K562 (cell line): Measurements from ENCODE around the gene MAN2B1. TPM values are rescaled to one million over a fixed set of nuclear protein-coding genes. Genes with fewer than 3 reads are reported as not detected.

Experiments used
- CHCHD3 ChIP-seq: fragments of 250-450 bp; sonication (Bioruptor Pico); IDR thresholded peaks from 2 replicates; pipeline ENCODE4 v2.1.2; 2022; ENCODE audit warnings: mild to moderate bottlenecking
- ETS1 ChIP-seq: conservative IDR thresholded peaks from 2 replicates; pipeline ENCODE4 v1.6.1; 2011; ENCODE audit warnings: low read depth, mild to moderate bottlenecking, low read length; ENCODE audit not compliant: control insufficient read depth
- HMGXB4 ChIP-seq: sonication (generic); formaldehyde crosslinking; IDR thresholded peaks from 2 replicates; pipeline ENCODE4 v1.8.1; 2023; ENCODE audit warnings: mild to moderate bottlenecking, missing genetic modification reagents
- HNRNPLL ChIP-seq: fragments of 200-400 bp; formaldehyde crosslinking; IDR thresholded peaks from 2 replicates; pipeline ENCODE4 v1.6.1; 2017; ENCODE audit warnings: low read length, low read depth, mild to moderate bottlenecking; ENCODE audit not compliant: poor library complexity, severe bottlenecking
- MAFG ChIP-seq: fragments of 450-650 bp; conservative IDR thresholded peaks from 2 replicates; pipeline ENCODE4 v1.6.1; 2016; ENCODE audit warnings: missing genetic modification characterization, missing compliant biosample characterization
- MIER1 ChIP-seq: fragments of 450-650 bp; IDR thresholded peaks from 2 replicates; pipeline ENCODE4 v1.6.1; 2016; ENCODE audit warnings: antibody characterized with exemption, mild to moderate bottlenecking, low read depth
- NR0B1 ChIP-seq: fragments of 450-650 bp; IDR thresholded peaks from one replicate; pipeline ENCODE4 v1.6.1; 2018; ENCODE audit warnings: mild to moderate bottlenecking, moderate library complexity; ENCODE audit not compliant: partially characterized antibody
- PRMT5 ChIP-seq: sonication (generic); formaldehyde crosslinking; IDR thresholded peaks from 2 replicates; pipeline ENCODE4 v1.5.0; 2020; ENCODE audit warnings: missing genetic modification reagents
- U2AF1 ChIP-seq: fragments of 200-400 bp; formaldehyde crosslinking; optimal IDR thresholded peaks from 2 replicates; pipeline ENCODE3; 2017; ENCODE audit warnings: mild to moderate bottlenecking, low read depth, low read length, moderate library complexity
- USF1 ChIP-seq: sonication (generic); formaldehyde crosslinking; IDR thresholded peaks from 2 replicates; pipeline ENCODE4 v1.9.0; 2022; ENCODE audit warnings: mild to moderate bottlenecking, missing genetic modification reagents
- ZNF217 ChIP-seq: sonication (generic); formaldehyde crosslinking; IDR thresholded peaks from 2 replicates; pipeline ENCODE4 v1.8.0; 2022; ENCODE audit warnings: mild to moderate bottlenecking, missing genetic modification reagents
- ZNF589 ChIP-seq: fragments of 200-800 bp; sonication (Bioruptor generic); IDR thresholded peaks from 2 replicates; pipeline ENCODE4 v1.6.1; 2016; ENCODE audit warnings: low read depth, missing genetic modification characterization, missing compliant biosample characterization
- ZNF780A ChIP-seq: fragments of 250-450 bp; sonication (Bioruptor Pico); IDR thresholded peaks from 2 replicates; pipeline ENCODE4 v1.5.0; 2021; ENCODE audit warnings: mild to moderate bottlenecking
- polyA plus RNA-seq, 8 experiments: library from polyadenylated mRNA; depleted of rRNA in 4 of 8; stranded (reverse) in 5 of 8; unstranded in 3 of 8; fragments of >200 nt; fragmentation: Nextera tagmentation in 2 of 8; fragmentation: Illumina TruSeq in 1 of 8; extraction: Ambion mirVana in 2 of 8; extraction: Trizol in 1 of 8; gene quantifications; 2 replicates each; pipeline versions ENCODE4 v1.2.1 to v1.2.3, GENCODE V29; 2011 to 2014; ENCODE audit warnings: inconsistent platforms in 1 of 8, missing spikeins in 1 of 8
- total RNA-seq, 7 experiments: library from RNA; depleted of rRNA in 6 of 7; stranded (reverse); fragments of >200 nt in 6 of 7; fragmentation: Illumina TruSeq in 2 of 7; extraction: Trizol in 2 of 7; gene quantifications; 2 replicates each; pipeline versions ENCODE4 v1.2.1 to v1.2.3, GENCODE V29; 2011 to 2021; ENCODE audit warnings: low replicate concordance in 1 of 7
- TF ChIP-seq, protein P1 (sequence below): fragments of 450-650 bp; IDR thresholded peaks from 2 replicates; pipeline ENCODE4 v1.6.1; 2014; ENCODE audit warnings: low read depth, mild to moderate bottlenecking, moderate library complexity, borderline replicate concordance

MAN2B1 gene
- total and polyA plus RNA-seq, 9 of the 15 experiments (the other 6 are each of a cell fraction or from before 2014, with no cell fraction given): 0.59 to 33.8 (median 11.4) TPM

DNA sequence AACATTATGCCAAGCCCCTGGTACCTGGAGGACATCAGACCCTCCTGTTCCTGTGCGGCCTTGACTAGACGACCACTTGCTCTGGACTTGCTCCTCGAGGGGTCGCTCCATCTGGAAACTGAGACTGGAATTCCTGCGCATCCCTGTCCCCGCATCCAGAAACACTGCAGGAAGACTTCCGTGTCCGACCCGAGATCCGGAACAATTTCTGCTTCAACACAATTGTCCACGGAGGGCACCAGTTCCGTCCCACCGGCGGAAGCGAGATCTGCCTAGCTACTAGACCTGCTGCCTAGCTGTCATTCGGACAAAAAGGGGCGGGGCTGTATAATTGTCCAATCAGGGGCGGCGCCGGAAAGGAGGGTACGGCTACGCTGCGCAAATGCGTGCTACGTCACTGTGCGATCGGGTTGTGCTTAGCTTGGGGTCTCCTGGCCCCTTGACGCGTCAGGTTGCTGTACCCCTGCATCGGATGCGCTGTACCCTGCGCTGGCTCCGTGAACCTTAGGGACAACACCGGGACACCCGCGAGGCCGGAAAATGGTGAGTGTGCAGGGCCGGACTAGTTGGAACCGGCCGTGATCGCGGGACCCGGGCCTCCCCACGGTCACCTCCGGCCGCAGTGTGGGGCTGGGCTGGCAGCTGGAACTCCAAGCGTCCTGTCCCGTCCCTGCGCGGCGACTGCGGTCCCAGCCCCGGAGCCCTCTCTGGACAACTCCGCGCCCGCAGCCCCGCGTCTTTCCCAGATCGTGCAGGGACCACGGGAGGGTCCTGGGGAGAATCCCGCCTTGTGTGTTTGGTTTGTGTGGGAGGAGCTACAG lies 55.8 kb downstream of the MAN2B1 start, which contains the start of the genes ZNF490 and ZNF791 (continued):
- TF ChIP-seq NR0B1 (no peak), MAFG (no peak), HNRNPLL (peak; percentile 85), PRMT5 (peak; percentile 77; the same call in 1 of the 2 replicates), HMGXB4 (CRISPR knock-in tag) (peak; percentile 79; the same call in 1 of the 2 replicates), ZNF589 (CRISPR knock-in tag) (no peak), U2AF1 (no peak), MIER1 (no peak), USF1 (CRISPR knock-in tag) (no peak), CHCHD3 (CRISPR knock-in tag) (no peak), ETS1 (peak; percentile 18; the same call in 1 of the 2 replicates), ZNF217 (no peak), ZNF780A (CRISPR knock-in tag) (no peak)
- TF ChIP-seq, protein P1, sequence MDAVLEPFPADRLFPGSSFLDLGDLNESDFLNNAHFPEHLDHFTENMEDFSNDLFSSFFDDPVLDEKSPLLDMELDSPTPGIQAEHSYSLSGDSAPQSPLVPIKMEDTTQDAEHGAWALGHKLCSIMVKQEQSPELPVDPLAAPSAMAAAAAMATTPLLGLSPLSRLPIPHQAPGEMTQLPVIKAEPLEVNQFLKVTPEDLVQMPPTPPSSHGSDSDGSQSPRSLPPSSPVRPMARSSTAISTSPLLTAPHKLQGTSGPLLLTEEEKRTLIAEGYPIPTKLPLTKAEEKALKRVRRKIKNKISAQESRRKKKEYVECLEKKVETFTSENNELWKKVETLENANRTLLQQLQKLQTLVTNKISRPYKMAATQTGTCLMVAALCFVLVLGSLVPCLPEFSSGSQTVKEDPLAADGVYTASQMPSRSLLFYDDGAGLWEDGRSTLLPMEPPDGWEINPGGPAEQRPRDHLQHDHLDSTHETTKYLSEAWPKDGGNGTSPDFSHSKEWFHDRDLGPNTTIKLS: 0 out of 2 replicates have a peak, but pooled peaks have one; percentile 45
